Retinal pigment epithelial cell (primary cell): ENCODE measurements around the gene ADORA2A.

Source experiments
- DNase-seq: peaks from one replicate; pipeline ENCODE4 v3.0.0-alpha.2; 2010; ENCODE audit warnings: low read depth
- H3K4me3 ChIP-seq: 2 replicates; pipeline ENCODE4 v1.5.1; 2011; ENCODE audit warnings: mild to moderate bottlenecking, low read length, control low read depth, moderate library complexity
- CTCF ChIP-seq: conservative IDR thresholded peaks from 2 replicates; pipeline ENCODE4 v1.5.1; 2011; ENCODE audit warnings: low read depth, low read length, control low read depth, inconsistent platforms

Gene ADORA2A

GRCh38 chr22:24428751-24429410 is 1.5 kb downstream of the ADORA2A start:
- DNase-seq, result no peak
- no peak overlapping the region for H3K4me3 ChIP-seq
- no peak for TF ChIP-seq CTCF

GRCh38 chr22:24429411-24430365 is 2.3 kb downstream of the ADORA2A start:
- DNase-seq, result no peak
- no peak overlapping the region for H3K4me3 ChIP-seq
- no peak for TF ChIP-seq CTCF

GRCh38 chr22:24430431-24431308 is 3.3 kb downstream of the ADORA2A start:
- no peak for TF ChIP-seq CTCF
- no peak overlapping the region for H3K4me3 ChIP-seq
- DNase-seq, result no peak

GRCh38 chr22:24431309-24432034 is 4.1 kb downstream of the ADORA2A start:
- no peak for DNase-seq
- TF ChIP-seq CTCF, result no peak
- H3K4me3 ChIP-seq, result no peak overlapping the region

- peak; percentile 0 for TF ChIP-seq CTCF
- peak; percentile 45 for DNase-seq
- H3K4me3 ChIP-seq, result peak overlapping the region; percentile 10
Measured at GRCh38 chr22:24432059-24432853, 4.9 kb downstream of the ADORA2A start.
